Upper lobe of left lung (tissue), 4 donors: ENCODE results near the gene RABGAP1.

Experiments used
- CTCF ChIP-seq, 6 experiments: fragments of 450-650 bp in 4 of 6; fragments of 200-600 bp in 2 of 6; sonication (generic) in 2 of 6; IDR thresholded peaks; one replicate each; pipeline ENCODE4 v1.5.1; 2016 to 2019; ENCODE audit warnings: antibody characterized with exemption in 6 of 6
- POLR2AphosphoS5 ChIP-seq, 2 donors: sonication (generic); formaldehyde crosslinking; IDR thresholded peaks; one replicate each; pipeline ENCODE4 v1.5.1; 2017; ENCODE audit warnings: antibody characterized with exemption in 2 of 2

GRCh38 chr9:123105490-123105889 lies 164.7 kb downstream of the RABGAP1 start:
- no peak for TF ChIP-seq CTCF (IDR thresholded peaks at IDR 0.05)
- no peak for TF ChIP-seq POLR2AphosphoS5 (IDR thresholded peaks at IDR 0.05)
